AG09319 (cell line): ENCODE results near the gene C4BPB.
"Not testable (repeated sequence)": the region's sequence is repeated elsewhere in the genome, so short reads cannot be mapped to it uniquely, and the experiment has no call there.

ENCODE experiments used
- DNase-seq: peaks from one replicate; pipeline ENCODE4 v3.0.0-alpha.2; 2010; ENCODE audit warnings: low read depth; ENCODE audit errors: extremely low read depth
- TF ChIP-seq, protein P1 (sequence below): IDR thresholded peaks from 2 replicates; pipeline ENCODE4 v1.5.1; 2011; ENCODE audit warnings: low read depth, mild to moderate bottlenecking, inconsistent platforms, low read length, moderate library complexity

The C4BPB gene

GRCh38 chr1:207088701-207089626 is at the start of gene C4BPB:
C4BPB (plus strand) TSS chr1:207088860; CDS start chr1:207089532, 672 bp downstream.
- DNase-seq: no peak
- TF ChIP-seq, protein P1, sequence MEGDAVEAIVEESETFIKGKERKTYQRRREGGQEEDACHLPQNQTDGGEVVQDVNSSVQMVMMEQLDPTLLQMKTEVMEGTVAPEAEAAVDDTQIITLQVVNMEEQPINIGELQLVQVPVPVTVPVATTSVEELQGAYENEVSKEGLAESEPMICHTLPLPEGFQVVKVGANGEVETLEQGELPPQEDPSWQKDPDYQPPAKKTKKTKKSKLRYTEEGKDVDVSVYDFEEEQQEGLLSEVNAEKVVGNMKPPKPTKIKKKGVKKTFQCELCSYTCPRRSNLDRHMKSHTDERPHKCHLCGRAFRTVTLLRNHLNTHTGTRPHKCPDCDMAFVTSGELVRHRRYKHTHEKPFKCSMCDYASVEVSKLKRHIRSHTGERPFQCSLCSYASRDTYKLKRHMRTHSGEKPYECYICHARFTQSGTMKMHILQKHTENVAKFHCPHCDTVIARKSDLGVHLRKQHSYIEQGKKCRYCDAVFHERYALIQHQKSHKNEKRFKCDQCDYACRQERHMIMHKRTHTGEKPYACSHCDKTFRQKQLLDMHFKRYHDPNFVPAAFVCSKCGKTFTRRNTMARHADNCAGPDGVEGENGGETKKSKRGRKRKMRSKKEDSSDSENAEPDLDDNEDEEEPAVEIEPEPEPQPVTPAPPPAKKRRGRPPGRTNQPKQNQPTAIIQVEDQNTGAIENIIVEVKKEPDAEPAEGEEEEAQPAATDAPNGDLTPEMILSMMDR: no peak

DNA sequence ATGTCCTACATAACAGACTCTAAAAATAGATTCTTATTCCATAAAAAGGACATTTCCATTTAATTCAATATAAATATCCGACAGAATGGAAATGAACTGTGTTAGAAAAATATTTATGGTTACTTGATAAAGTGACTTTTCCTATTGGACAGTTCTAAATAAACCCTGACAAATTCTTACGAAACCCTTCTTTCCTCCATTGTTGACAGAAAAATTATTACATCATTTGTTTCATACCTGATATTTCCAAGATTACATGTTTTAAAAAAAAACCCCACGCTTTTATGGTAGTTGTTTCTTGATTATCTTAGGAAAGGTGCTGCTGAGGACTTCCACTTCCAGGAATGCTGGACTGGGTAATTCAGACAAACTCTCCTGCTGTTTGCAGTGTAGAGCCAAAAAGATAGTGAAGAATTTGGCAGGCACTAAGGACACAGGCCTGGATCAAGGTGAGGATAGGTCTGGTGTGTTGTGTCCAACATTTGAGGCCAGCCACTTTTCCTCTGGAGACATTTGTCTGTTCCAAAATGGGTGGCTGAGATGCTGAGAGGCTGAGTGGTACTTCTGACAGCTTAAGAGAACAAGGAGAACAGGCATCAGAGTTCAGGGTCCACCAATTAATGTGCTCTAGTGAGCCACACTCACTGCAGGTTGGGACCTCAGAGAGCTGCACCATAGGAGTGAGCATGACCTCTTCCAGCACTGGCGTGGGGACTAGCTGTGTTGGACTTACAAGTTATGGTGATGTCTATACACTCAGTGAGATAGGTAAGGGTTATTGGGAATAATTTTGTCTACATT is 49.1 kb upstream of the C4BPB start:
- no peak for DNase-seq
- TF ChIP-seq, protein P1: no peak

GRCh38 chr1:207040181-207040533 is 48.5 kb upstream of the C4BPB start:
- DNase-seq: no peak
- TF ChIP-seq, protein P1: no peak

- not testable (repeated sequence) for DNase-seq
Observed at GRCh38 chr1:207041397-207041796, 47.3 kb upstream of the C4BPB start.

DNA sequence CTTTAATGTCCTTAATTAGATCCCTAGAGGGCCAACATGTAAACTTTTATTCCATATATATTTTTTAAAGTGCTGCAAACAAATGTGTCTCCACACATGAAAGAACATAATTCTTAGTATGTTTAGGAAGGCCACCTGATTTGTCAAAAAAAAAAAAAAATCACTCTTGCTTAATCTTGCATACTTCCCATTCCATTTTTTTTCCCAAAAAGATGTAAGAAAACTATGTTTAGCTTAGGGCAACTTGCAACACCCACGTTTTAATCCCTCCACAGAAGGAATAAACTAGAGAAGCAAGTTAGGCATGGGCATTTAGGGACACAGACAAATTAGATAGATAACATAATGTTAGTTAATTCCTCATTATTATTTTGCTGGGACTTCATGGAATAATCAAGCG is 43.2 kb upstream of the C4BPB start:
- DNase-seq: no peak
- TF ChIP-seq, protein P1: no peak

DNA sequence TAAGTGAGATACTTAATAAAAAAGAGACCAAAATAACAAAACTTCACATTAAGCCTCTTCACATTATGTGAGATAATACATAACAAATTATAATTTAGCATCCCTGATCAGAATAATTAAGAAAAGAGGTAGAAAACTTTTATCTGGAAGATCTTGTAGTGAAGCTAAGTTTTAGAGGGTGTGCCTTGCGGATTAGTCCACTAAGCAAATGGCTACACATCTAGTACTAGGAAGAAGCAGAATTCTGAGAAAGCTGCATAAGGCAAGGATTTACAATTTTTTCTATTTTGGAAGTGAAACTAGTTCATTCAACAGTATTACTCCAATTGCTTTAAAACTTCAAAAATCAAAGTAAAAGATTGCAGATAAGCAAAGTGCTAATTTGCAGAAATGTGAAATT is 41.2 kb upstream of the C4BPB start:
- no peak for DNase-seq
- TF ChIP-seq, protein P1: no peak

DNA sequence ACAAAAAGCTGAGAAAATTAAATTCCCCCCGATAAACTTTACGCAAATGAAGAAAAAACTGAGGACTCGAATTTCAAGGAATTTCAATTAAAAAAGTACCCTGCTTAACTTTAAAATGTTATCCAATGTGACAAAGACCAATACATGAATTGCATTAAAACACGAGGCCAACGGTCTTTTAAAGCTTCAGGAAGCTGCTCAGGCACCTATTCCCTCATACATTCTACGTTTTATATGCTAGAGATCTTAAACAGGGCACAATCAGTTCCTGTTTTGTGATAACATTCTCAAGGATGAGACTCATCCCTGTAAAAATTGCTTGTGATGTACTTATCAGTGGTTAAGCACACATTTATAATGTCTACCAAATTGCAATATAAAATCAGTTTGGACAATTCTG is 40.6 kb upstream of the C4BPB start:
- DNase-seq: no peak

More for the DNA sequence above, 40.6 kb upstream of the C4BPB start:
- TF ChIP-seq, protein P1: no peak
